ENCODE data around the gene LOXHD1. TPM values are rescaled to one million over a fixed set of nuclear protein-coding genes. Genes with fewer than 3 reads are reported as not detected.

Gene LOXHD1
- total and polyA plus RNA-seq, 9 donors: 1.3 to 2.6 (median 2.0) TPM

GRCh38 chr18:46459789-46460455, 197.1 kb downstream of the LOXHD1 start:
- Histone ChIP-seq H3K4me1 (ENCODE audit: control insufficient read depth, insufficient read depth, low read length) (no peaks in the 10 kb centered on the region), H3K9me3 (replicated peaks; ENCODE audit: control insufficient read depth, low read depth, low read length) (no peaks in the 10 kb centered on the region), H3K36me3 (ENCODE audit: control insufficient read depth, insufficient read depth, low read length) (peaks cover 41% of the 10 kb centered on the region), H3K4me3 (ENCODE audit: low read length) (no peak overlapping the region), H3K27me3 (ENCODE audit: control insufficient read depth, insufficient read depth, low read length) (no peaks in the 10 kb centered on the region), H3K27ac (ENCODE audit: low read length) (no peak overlapping the region)
- no peak for DNase-seq
- 90% methylated on average over 8 of the region's 19 CpGs for WGBS (ENCODE audit: insufficient coverage)

GRCh38 chr18:46458472-46458871, 198.5 kb downstream of the LOXHD1 start:
- H3K27me3 ChIP-seq (ENCODE audit: control insufficient read depth, insufficient read depth, low read length): no peaks in the 10 kb centered on the region
- peaks cover 3% of the 10 kb centered on the region for H3K4me1 ChIP-seq (ENCODE audit: control insufficient read depth, insufficient read depth, low read length)
- DNase-seq: no peak
- no peaks in the 10 kb centered on the region for H3K9me3 ChIP-seq (replicated peaks; ENCODE audit: control insufficient read depth, low read depth, low read length)
- peaks cover 41% of the 10 kb centered on the region for H3K36me3 ChIP-seq (ENCODE audit: control insufficient read depth, insufficient read depth, low read length)
- H3K27ac ChIP-seq (ENCODE audit: low read length): no peak overlapping the region
- H3K4me3 ChIP-seq (ENCODE audit: low read length): no peak overlapping the region
- WGBS (ENCODE audit: insufficient coverage): 63% methylated on average over 5 of the region's 6 CpGs

GRCh38 chr18:46456691-46457090, 200.3 kb downstream of the LOXHD1 start:
- WGBS (ENCODE audit: insufficient coverage): 97% methylated on average over 13 of the region's 13 CpGs
- Histone ChIP-seq H3K4me3 (ENCODE audit: low read length) (no peak overlapping the region), H3K9me3 (replicated peaks; ENCODE audit: control insufficient read depth, low read depth, low read length) (peaks cover 2% of the 10 kb centered on the region), H3K27ac (ENCODE audit: low read length) (no peak overlapping the region), H3K4me1 (ENCODE audit: control insufficient read depth, insufficient read depth, low read length) (peaks cover 3% of the 10 kb centered on the region), H3K27me3 (ENCODE audit: control insufficient read depth, insufficient read depth, low read length) (no peaks in the 10 kb centered on the region), H3K36me3 (ENCODE audit: control insufficient read depth, insufficient read depth, low read length) (peaks cover 43% of the 10 kb centered on the region)
- DNase-seq: no peak

- Histone ChIP-seq H3K4me1 (ENCODE audit: control insufficient read depth, insufficient read depth, low read length) (peaks cover 3% of the 10 kb centered on the region), H3K27me3 (ENCODE audit: control insufficient read depth, insufficient read depth, low read length) (no peaks in the 10 kb centered on the region), H3K9me3 (replicated peaks; ENCODE audit: control insufficient read depth, low read depth, low read length) (peaks cover 19% of the 10 kb centered on the region), H3K4me3 (ENCODE audit: low read length) (no peak overlapping the region), H3K27ac (ENCODE audit: low read length) (no peak overlapping the region), H3K36me3 (ENCODE audit: control insufficient read depth, insufficient read depth, low read length) (peaks cover 55% of the 10 kb centered on the region)
- WGBS (ENCODE audit: insufficient coverage): 80% methylated on average over 3 of the region's 6 CpGs
- DNase-seq: no peak
Measured at GRCh38 chr18:46452820-46453219, 204.2 kb downstream of the LOXHD1 start.

GRCh38 chr18:46449499-46449898, 207.5 kb downstream of the LOXHD1 start:
- Histone ChIP-seq H3K4me3 (ENCODE audit: low read length) (no peak overlapping the region), H3K27ac (ENCODE audit: low read length) (no peak overlapping the region), H3K27me3 (ENCODE audit: control insufficient read depth, insufficient read depth, low read length) (no peaks in the 10 kb centered on the region), H3K36me3 (ENCODE audit: control insufficient read depth, insufficient read depth, low read length) (peaks cover 41% of the 10 kb centered on the region), H3K4me1 (ENCODE audit: control insufficient read depth, insufficient read depth, low read length) (peaks cover 1% of the 10 kb centered on the region), H3K9me3 (replicated peaks; ENCODE audit: control insufficient read depth, low read depth, low read length) (peaks cover 19% of the 10 kb centered on the region)
- no CpG with 5 or more reads among the region's 1 CpG for WGBS (ENCODE audit: insufficient coverage)
- DNase-seq: no peak

GRCh38 chr18:46449033-46449432, 208.0 kb downstream of the LOXHD1 start:
- no peak for DNase-seq
- Histone ChIP-seq H3K4me3 (ENCODE audit: low read length) (no peak overlapping the region), H3K4me1 (ENCODE audit: control insufficient read depth, insufficient read depth, low read length) (no peaks in the 10 kb centered on the region), H3K27me3 (ENCODE audit: control insufficient read depth, insufficient read depth, low read length) (no peaks in the 10 kb centered on the region), H3K36me3 (ENCODE audit: control insufficient read depth, insufficient read depth, low read length) (peaks cover 41% of the 10 kb centered on the region), H3K27ac (ENCODE audit: low read length) (no peak overlapping the region), H3K9me3 (replicated peaks; ENCODE audit: control insufficient read depth, low read depth, low read length) (peaks cover 19% of the 10 kb centered on the region)
- WGBS (ENCODE audit: insufficient coverage): no CpG with 5 or more reads among the region's 2 CpGs

GRCh38 chr18:46448347-46448746, 208.7 kb downstream of the LOXHD1 start:
- WGBS (ENCODE audit: insufficient coverage): 61% methylated on average over 3 of the region's 4 CpGs
- no peak for DNase-seq
- H3K27me3 ChIP-seq (ENCODE audit: control insufficient read depth, insufficient read depth, low read length): no peaks in the 10 kb centered on the region
- peaks cover 19% of the 10 kb centered on the region for H3K9me3 ChIP-seq (replicated peaks; ENCODE audit: control insufficient read depth, low read depth, low read length)
- peaks cover 41% of the 10 kb centered on the region for H3K36me3 ChIP-seq (ENCODE audit: control insufficient read depth, insufficient read depth, low read length)
- H3K27ac ChIP-seq (ENCODE audit: low read length): no peak overlapping the region
- H3K4me1 ChIP-seq (ENCODE audit: control insufficient read depth, insufficient read depth, low read length): no peaks in the 10 kb centered on the region
- H3K4me3 ChIP-seq (ENCODE audit: low read length): no peak overlapping the region

GRCh38 chr18:46447792-46448191, 209.2 kb downstream of the LOXHD1 start:
- no peak overlapping the region for H3K27ac ChIP-seq (ENCODE audit: low read length)
- H3K4me3 ChIP-seq (ENCODE audit: low read length): no peak overlapping the region
- no peak for DNase-seq
- 96% methylated on average over 5 of the region's 5 CpGs for WGBS (ENCODE audit: insufficient coverage)
- no peaks in the 10 kb centered on the region for H3K4me1 ChIP-seq (ENCODE audit: control insufficient read depth, insufficient read depth, low read length)
- peaks cover 19% of the 10 kb centered on the region for H3K9me3 ChIP-seq (replicated peaks; ENCODE audit: control insufficient read depth, low read depth, low read length)
- H3K36me3 ChIP-seq (ENCODE audit: control insufficient read depth, insufficient read depth, low read length): peaks cover 41% of the 10 kb centered on the region
- no peaks in the 10 kb centered on the region for H3K27me3 ChIP-seq (ENCODE audit: control insufficient read depth, insufficient read depth, low read length)

GRCh38 chr18:46447323-46447722, 209.7 kb downstream of the LOXHD1 start:
- Histone ChIP-seq H3K9me3 (replicated peaks; ENCODE audit: control insufficient read depth, low read depth, low read length) (peaks cover 19% of the 10 kb centered on the region), H3K4me3 (ENCODE audit: low read length) (no peak overlapping the region), H3K27ac (ENCODE audit: low read length) (no peak overlapping the region), H3K4me1 (ENCODE audit: control insufficient read depth, insufficient read depth, low read length) (no peaks in the 10 kb centered on the region), H3K27me3 (ENCODE audit: control insufficient read depth, insufficient read depth, low read length) (no peaks in the 10 kb centered on the region), H3K36me3 (ENCODE audit: control insufficient read depth, insufficient read depth, low read length) (peaks cover 41% of the 10 kb centered on the region)
- DNase-seq: no peak
- 89% methylated on average over 3 of the region's 4 CpGs for WGBS (ENCODE audit: insufficient coverage)

- H3K9me3 ChIP-seq (replicated peaks; ENCODE audit: control insufficient read depth, low read depth, low read length): peaks cover 9% of the 10 kb centered on the region
- no peak overlapping the region for H3K27ac ChIP-seq (ENCODE audit: low read length)
- no peaks in the 10 kb centered on the region for H3K27me3 ChIP-seq (ENCODE audit: control insufficient read depth, insufficient read depth, low read length)
- no peak overlapping the region for H3K4me3 ChIP-seq (ENCODE audit: low read length)
- H3K4me1 ChIP-seq (ENCODE audit: control insufficient read depth, insufficient read depth, low read length): no peaks in the 10 kb centered on the region
- peaks cover 31% of the 10 kb centered on the region for H3K36me3 ChIP-seq (ENCODE audit: control insufficient read depth, insufficient read depth, low read length)
- 100% methylated on average over 1 of the region's 3 CpGs for WGBS (ENCODE audit: insufficient coverage)
- no peak for DNase-seq
Measured at GRCh38 chr18:46445522-46446313, 211.3 kb downstream of the LOXHD1 start.

Measured in muscle of leg (tissue), 11 donors.